ENCODE results near the gene ZDHHC16.
A peak's percentile ranks its signal among the peaks of the same experiment; 100 is the strongest.
"Not testable (repeated sequence)": the region's sequence is repeated elsewhere in the genome, so short reads cannot be mapped to it uniquely, and the experiment has no call there.

The ZDHHC16 gene

GRCh38 chr10:97445722-97446639 is at the start of gene ZDHHC16, which contains the start of gene EXOSC1:
ZDHHC16 (plus strand) TSS chr10:97446175; CDS start chr10:97451676, 5,501 bp downstream.
EXOSC1 (minus strand) TSS chr10:97446006; CDS start chr10:97445985, 21 bp downstream.
- DNase-seq (ENCODE audit: low read depth in 2 of 2): peak; percentile 73 to 83

- DNase-seq (ENCODE audit: low read depth in 2 of 2): no peak
These were observed 46.0 kb upstream of the ZDHHC16 start for GRCh38 chr10:97399843-97400545.

- peak; percentile 49 to 69 for DNase-seq (ENCODE audit: low read depth in 2 of 2)
These were observed 45.1 kb upstream of the ZDHHC16 start, which contains the start of gene RRP12 for GRCh38 chr10:97400665-97401454. RRP12 (minus strand) TSS chr10:97401340; CDS start chr10:97401231, 109 bp downstream.

- no peak for DNase-seq (ENCODE audit: low read depth in 2 of 2)
These were observed 44.5 kb upstream of the ZDHHC16 start for GRCh38 chr10:97401455-97401919.

- DNase-seq (ENCODE audit: low read depth in 2 of 2): no peak
These were observed 41.9 kb upstream of the ZDHHC16 start for GRCh38 chr10:97404044-97404443.

GRCh38 chr10:97406064-97406463 is 39.9 kb upstream of the ZDHHC16 start:
- no peak for DNase-seq (ENCODE audit: low read depth in 2 of 2)

- DNase-seq (ENCODE audit: low read depth in 2 of 2): not testable (repeated sequence)
These were observed 39.5 kb upstream of the ZDHHC16 start for GRCh38 chr10:97406483-97406882.

- peak in 1 of 2 donors; percentile 42 for DNase-seq (ENCODE audit: low read depth in 2 of 2)
These were observed 38.6 kb upstream of the ZDHHC16 start for GRCh38 chr10:97407211-97407951.

GRCh38 chr10:97407952-97408248 is 38.1 kb upstream of the ZDHHC16 start:
- no peak for DNase-seq (ENCODE audit: low read depth in 2 of 2)

GRCh38 chr10:97408496-97408992 is 37.4 kb upstream of the ZDHHC16 start:
- no peak for DNase-seq (ENCODE audit: low read depth in 2 of 2)

- DNase-seq (ENCODE audit: low read depth in 2 of 2): no peak
These were observed 34.6 kb upstream of the ZDHHC16 start for GRCh38 chr10:97411406-97411805.

GRCh38 chr10:97412891-97413304 is 33.1 kb upstream of the ZDHHC16 start:
- no peak for DNase-seq (ENCODE audit: low read depth in 2 of 2)

- DNase-seq (ENCODE audit: low read depth in 2 of 2): no peak
These were observed 29.4 kb upstream of the ZDHHC16 start for GRCh38 chr10:97416565-97416964.

GRCh38 chr10:97423757-97424098 is 22.2 kb upstream of the ZDHHC16 start:
- DNase-seq (ENCODE audit: low read depth in 2 of 2): not testable (repeated sequence)

GRCh38 chr10:97425964-97426775 is 19.8 kb upstream of the ZDHHC16 start, which contains the start of gene PGAM1:
PGAM1 (plus strand) TSS chr10:97426191; CDS start chr10:97426308, 117 bp downstream.
- DNase-seq (ENCODE audit: low read depth in 2 of 2): peak; percentile 89 to 93

GRCh38 chr10:97426776-97427570 is 19.0 kb upstream of the ZDHHC16 start:
- DNase-seq (ENCODE audit: low read depth in 2 of 2): no peak

- no peak for DNase-seq (ENCODE audit: low read depth in 2 of 2)
These were observed 18.3 kb upstream of the ZDHHC16 start for GRCh38 chr10:97427571-97428179.

- DNase-seq (ENCODE audit: low read depth in 2 of 2): no peak
These were observed 17.4 kb upstream of the ZDHHC16 start for GRCh38 chr10:97428572-97428981.

GRCh38 chr10:97434055-97434454 is 11.9 kb upstream of the ZDHHC16 start:
- no peak for DNase-seq (ENCODE audit: low read depth in 2 of 2)

Data from stimulated activated CD8-positive, alpha-beta memory T cell treated with anti-CD3 and anti-CD28 coated beads, Interleukin-2, amount 100 ng/mL, for 1 hour (primary cell).